GM12801 (cell line): Measurements from ENCODE around the gene FMC1.

Experiments used
- CTCF ChIP-seq: IDR thresholded peaks from one replicate; pipeline ENCODE4 v1.5.1; 2011; ENCODE audit warnings: control low read depth; ENCODE audit not compliant: insufficient read length; ENCODE audit errors: extremely low read depth

FMC1 gene

GRCh38 chr7:139360948-139361307 lies 19.8 kb downstream of the FMC1 start:
- TF ChIP-seq CTCF, result no peak

DNA sequence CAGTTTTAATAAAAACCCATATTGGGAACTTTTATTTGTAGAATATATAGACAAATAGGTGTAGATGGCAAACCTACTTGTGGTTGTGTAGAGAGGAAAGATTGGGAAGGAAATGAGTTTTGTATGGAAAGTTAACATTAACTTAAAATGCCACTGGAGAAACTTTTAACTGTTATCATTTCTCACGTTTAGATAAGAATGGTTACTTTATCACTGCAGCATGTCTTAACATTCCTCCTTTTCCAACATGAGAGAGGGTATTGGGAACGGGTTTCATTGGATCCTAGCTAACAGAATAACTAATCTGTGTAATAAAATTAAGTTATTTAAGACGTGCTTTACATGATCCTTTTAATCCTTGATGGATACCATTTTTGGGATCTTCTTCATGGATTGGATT lies 20.4 kb downstream of the FMC1 start:
- no peak for TF ChIP-seq CTCF

- no peak for TF ChIP-seq CTCF
These were observed 21.2 kb downstream of the FMC1 start for GRCh38 chr7:139362302-139362701.

DNA sequence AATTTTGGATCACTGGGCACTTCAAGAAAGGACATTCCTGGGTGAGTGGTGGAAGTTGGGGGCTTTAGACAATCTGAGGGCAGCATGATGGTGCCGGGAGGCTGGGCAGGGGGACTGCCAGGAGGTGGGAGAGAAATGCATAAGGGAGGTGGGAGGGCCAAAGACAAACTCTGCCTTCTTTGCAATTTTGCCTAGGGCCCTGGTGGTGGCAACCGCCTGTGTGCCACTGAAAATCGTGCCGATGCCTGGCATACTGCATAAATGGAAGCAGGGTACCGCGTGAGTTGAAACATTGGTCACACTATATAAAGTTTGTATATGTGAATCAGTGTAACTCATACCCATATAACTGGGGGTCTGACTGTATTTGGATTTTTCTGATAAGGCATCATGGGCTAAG lies 21.8 kb downstream of the FMC1 start:
- no peak for TF ChIP-seq CTCF

- TF ChIP-seq CTCF, result no peak
These were observed 24.2 kb downstream of the FMC1 start for GRCh38 chr7:139365336-139365735.

DNA sequence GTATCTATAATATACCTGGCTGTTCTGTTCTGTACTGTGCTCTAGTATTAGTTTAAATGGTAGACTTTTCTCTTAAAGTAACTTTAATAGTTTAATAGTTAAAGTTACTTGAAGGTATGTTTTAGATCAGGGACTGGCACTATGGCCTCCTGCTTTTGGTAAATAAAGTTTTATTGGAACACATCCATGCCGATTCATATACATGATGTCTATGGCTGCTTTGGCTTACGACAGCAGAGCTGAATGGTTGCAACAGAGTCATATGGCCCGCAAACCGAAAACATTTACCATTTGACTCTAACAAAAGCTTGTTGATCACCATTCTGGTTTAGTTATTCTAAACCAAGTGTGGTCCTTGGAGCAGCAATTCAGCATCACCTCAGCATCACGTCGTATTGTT lies 25.3 kb downstream of the FMC1 start:
- TF ChIP-seq CTCF, result no peak

GRCh38 chr7:139367438-139368155 lies 26.5 kb downstream of the FMC1 start:
- TF ChIP-seq CTCF, result no peak
